ENCODE results near the gene PCDHB13. TPM values are rescaled to one million over a fixed set of nuclear protein-coding genes. Genes with fewer than 3 reads are reported as not detected.
"Not testable (repeated sequence)": the region's sequence is repeated elsewhere in the genome, so short reads cannot be mapped to it uniquely, and the experiment has no call there.

PCDHB13 gene
- total and polyA plus RNA-seq, 2 donors (not counting 1 experiment from before 2014, with no cell fraction given) = 0.62 to 1.5 TPM

GRCh38 chr5:141223112-141223783 lies 9.5 kb downstream of the PCDHB13 start, which contains the start of gene PCDHB14:
PCDHB14 (plus strand) TSS chr5:141223343; CDS start chr5:141223506, 163 bp downstream.
- Histone ChIP-seq H3K79me2 (ENCODE audit: control insufficient read depth, insufficient read depth, low read length) (no peaks in the 10 kb centered on the region), H3K9ac (ENCODE audit: insufficient read depth, low read length) (no peak within 1 kb of the TSS), H3K4me3 (replicated peaks in 1 of 4; ENCODE audit: control extremely low read depth in 1 of 4, insufficient read depth in 1 of 4, low read depth in 3 of 4, low read length in 4 of 4) (peak within 1 kb of the TSS in 2 of 4 experiments; percentile 16 to 42), H3K27ac (ENCODE audit: insufficient read depth, low read length) (no peak within 1 kb of the TSS), H3K27me3 (ENCODE audit: control insufficient read depth, insufficient read depth, low read length) (no peaks in the 10 kb centered on the region), H2AFZ (ENCODE audit: low read length) (no peak within 1 kb of the TSS), H3K9me3 (ENCODE audit: control insufficient read depth, insufficient read depth, low read depth, low read length) (no peaks in the 10 kb centered on the region), H4K20me1 (ENCODE audit: control insufficient read depth, extremely low read depth, insufficient read depth, low read length) (no peaks in the 10 kb centered on the region), H3K4me2 (ENCODE audit: extremely low read depth, insufficient read depth, low read length) (no peak within 1 kb of the TSS), H3K4me1 (ENCODE audit: control insufficient read depth, extremely low read depth, insufficient read depth, low read length) (no peaks in the 10 kb centered on the region), H3K36me3 (ENCODE audit: control insufficient read depth, insufficient read depth, low read length) (no peaks in the 10 kb centered on the region)
- peak; percentile 13 to 21 for DNase-seq (ENCODE audit: low read depth in 2 of 2)
- no peak for TF ChIP-seq EZH2 (IDR thresholded peaks at IDR 0.05; ENCODE audit: low read length, missing control alignments)
- no peak for TF ChIP-seq CTCF (conservative IDR thresholded peaks at IDR 0.05 in 1 of 2, IDR thresholded peaks at IDR 0.05 in 1 of 2; ENCODE audit: low read depth in 1 of 2, low read length in 2 of 2)

GRCh38 chr5:141224844-141225243 lies 11.1 kb downstream of the PCDHB13 start:
- not testable (repeated sequence) for H3K4me3 ChIP-seq (replicated peaks in 1 of 4; ENCODE audit: control extremely low read depth in 1 of 4, insufficient read depth in 1 of 4, low read depth in 3 of 4, low read length in 4 of 4)

GRCh38 chr5:141225421-141225820 lies 11.7 kb downstream of the PCDHB13 start:
- H3K27me3 ChIP-seq (ENCODE audit: control insufficient read depth, insufficient read depth, low read length); H3K9ac ChIP-seq (ENCODE audit: insufficient read depth, low read length); H3K4me1 ChIP-seq (ENCODE audit: control insufficient read depth, extremely low read depth, insufficient read depth, low read length); H3K4me2 ChIP-seq (ENCODE audit: extremely low read depth, insufficient read depth, low read length); H3K27ac ChIP-seq (ENCODE audit: insufficient read depth, low read length); H3K36me3 ChIP-seq (ENCODE audit: control insufficient read depth, insufficient read depth, low read length); H3K4me3 ChIP-seq (replicated peaks in 1 of 4; ENCODE audit: control extremely low read depth in 1 of 4, insufficient read depth in 1 of 4, low read depth in 3 of 4, low read length in 4 of 4); H2AFZ ChIP-seq (ENCODE audit: low read length); H4K20me1 ChIP-seq (ENCODE audit: control insufficient read depth, extremely low read depth, insufficient read depth, low read length); H3K9me3 ChIP-seq (ENCODE audit: control insufficient read depth, insufficient read depth, low read depth, low read length); DNase-seq (ENCODE audit: low read depth in 2 of 2); H3K79me2 ChIP-seq (ENCODE audit: control insufficient read depth, insufficient read depth, low read length): not testable (repeated sequence)

More at GRCh38 chr5:141224844-141225243, 11.1 kb downstream of the PCDHB13 start:
- H3K4me2 ChIP-seq (ENCODE audit: extremely low read depth, insufficient read depth, low read length); H3K27ac ChIP-seq (ENCODE audit: insufficient read depth, low read length); H3K9ac ChIP-seq (ENCODE audit: insufficient read depth, low read length); H3K9me3 ChIP-seq (ENCODE audit: control insufficient read depth, insufficient read depth, low read depth, low read length); H2AFZ ChIP-seq (ENCODE audit: low read length); H3K79me2 ChIP-seq (ENCODE audit: control insufficient read depth, insufficient read depth, low read length); H3K36me3 ChIP-seq (ENCODE audit: control insufficient read depth, insufficient read depth, low read length); H3K27me3 ChIP-seq (ENCODE audit: control insufficient read depth, insufficient read depth, low read length); H3K4me1 ChIP-seq (ENCODE audit: control insufficient read depth, extremely low read depth, insufficient read depth, low read length); DNase-seq (ENCODE audit: low read depth in 2 of 2); H4K20me1 ChIP-seq (ENCODE audit: control insufficient read depth, extremely low read depth, insufficient read depth, low read length): not testable (repeated sequence)

- peak in 1 of 2 donors; percentile 4 for DNase-seq (ENCODE audit: low read depth in 2 of 2)
- H3K4me2 ChIP-seq (ENCODE audit: extremely low read depth, insufficient read depth, low read length) = no peak overlapping the region
- peak overlapping the region in 2 of 4 experiments; percentile 18 to 36 for H3K4me3 ChIP-seq (replicated peaks in 1 of 4; ENCODE audit: control extremely low read depth in 1 of 4, insufficient read depth in 1 of 4, low read depth in 3 of 4, low read length in 4 of 4)
Measured at GRCh38 chr5:141234109-141234667, 20.5 kb downstream of the PCDHB13 start.

More at GRCh38 chr5:141234109-141234667, 20.5 kb downstream of the PCDHB13 start:
- Histone ChIP-seq H3K79me2 (ENCODE audit: control insufficient read depth, insufficient read depth, low read length) (no peaks in the 10 kb centered on the region), H3K27ac (ENCODE audit: insufficient read depth, low read length) (no peak overlapping the region), H3K36me3 (ENCODE audit: control insufficient read depth, insufficient read depth, low read length) (no peaks in the 10 kb centered on the region), H3K4me1 (ENCODE audit: control insufficient read depth, extremely low read depth, insufficient read depth, low read length) (no peaks in the 10 kb centered on the region), H3K9me3 (ENCODE audit: control insufficient read depth, insufficient read depth, low read depth, low read length) (no peaks in the 10 kb centered on the region), H2AFZ (ENCODE audit: low read length) (no peak overlapping the region), H3K9ac (ENCODE audit: insufficient read depth, low read length) (no peak overlapping the region), H4K20me1 (ENCODE audit: control insufficient read depth, extremely low read depth, insufficient read depth, low read length) (no peaks in the 10 kb centered on the region), H3K27me3 (ENCODE audit: control insufficient read depth, insufficient read depth, low read length) (no peaks in the 10 kb centered on the region)
- TF ChIP-seq EZH2 (IDR thresholded peaks at IDR 0.05; ENCODE audit: low read length, missing control alignments) (no peak), CTCF (conservative IDR thresholded peaks at IDR 0.05 in 1 of 2, IDR thresholded peaks at IDR 0.05 in 1 of 2; ENCODE audit: low read depth in 1 of 2, low read length in 2 of 2) (peak in 1 of 2 donors; percentile 11)

Measured in fibroblast of lung (primary cell).